Fibroblast of skin of left biceps (primary cell): ENCODE data around the gene ZIC4.

Experiments used
- DNase-seq, 2 experiments: peaks; one replicate each; pipeline ENCODE4 v3.0.0-alpha.2; 2013; ENCODE audit warnings: low read depth in 2 of 2

The ZIC4 gene

DNA sequence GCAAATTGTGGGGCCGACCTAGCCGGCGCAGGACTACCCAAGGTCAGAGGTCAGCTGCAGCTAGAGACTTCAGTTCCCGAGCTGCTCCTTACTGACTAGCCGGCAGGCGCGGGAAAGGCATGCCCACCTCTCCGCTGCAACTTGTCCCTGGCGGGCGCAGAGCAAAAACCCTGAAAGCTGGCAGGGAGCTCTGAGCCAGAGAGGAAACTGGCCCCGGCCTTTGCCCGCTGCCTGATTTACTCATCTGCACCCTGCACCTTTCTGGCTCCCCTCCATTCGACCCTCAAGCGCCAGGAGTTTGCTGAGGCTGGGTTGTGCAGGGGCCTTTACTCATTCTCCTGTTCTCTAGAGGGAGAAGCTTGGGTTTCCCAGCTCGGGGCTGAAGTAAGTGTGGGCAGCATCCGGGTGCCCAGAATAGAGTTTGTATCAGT lies 1.5 kb downstream of the ZIC4 start:
- DNase-seq, result no peak

DNA sequence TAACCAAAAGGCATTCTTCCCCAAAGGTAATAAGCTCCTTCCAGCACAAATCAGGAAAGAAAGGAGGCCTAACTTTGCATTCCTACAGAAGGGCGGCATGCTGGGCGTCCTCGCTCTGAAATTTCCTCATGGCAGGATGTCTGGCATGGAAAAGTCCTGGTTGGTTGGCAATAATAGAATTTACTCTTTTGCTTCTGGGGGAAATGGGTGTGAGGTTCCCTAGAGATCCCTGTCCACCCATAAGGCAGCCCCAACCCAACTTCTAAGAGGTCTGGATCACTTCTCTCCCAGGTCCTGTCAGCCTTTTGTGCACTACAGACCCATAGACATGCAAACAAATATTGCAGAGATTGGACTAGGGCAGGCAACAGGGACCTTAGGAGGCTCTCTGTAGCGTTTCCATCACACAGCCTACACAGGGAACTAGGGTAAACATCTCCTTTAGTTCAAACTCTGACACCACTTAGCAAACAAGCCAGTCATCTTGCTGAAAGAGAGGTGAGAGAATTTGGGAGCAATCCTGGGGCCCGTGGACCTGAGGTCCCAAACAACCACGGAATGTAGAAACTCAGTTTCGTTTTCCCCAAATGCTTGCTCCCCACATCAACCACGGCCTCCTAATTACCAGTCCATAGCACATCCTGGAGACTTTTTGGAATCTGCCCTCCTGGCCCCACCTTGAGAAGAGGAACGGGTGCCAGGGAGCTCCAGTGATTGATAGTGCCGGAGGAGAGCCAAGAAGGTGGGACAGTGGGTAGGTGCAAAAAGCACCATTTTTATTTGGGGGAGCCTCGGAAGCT lies 2.1 kb downstream of the ZIC4 start:
- no peak for DNase-seq

DNA sequence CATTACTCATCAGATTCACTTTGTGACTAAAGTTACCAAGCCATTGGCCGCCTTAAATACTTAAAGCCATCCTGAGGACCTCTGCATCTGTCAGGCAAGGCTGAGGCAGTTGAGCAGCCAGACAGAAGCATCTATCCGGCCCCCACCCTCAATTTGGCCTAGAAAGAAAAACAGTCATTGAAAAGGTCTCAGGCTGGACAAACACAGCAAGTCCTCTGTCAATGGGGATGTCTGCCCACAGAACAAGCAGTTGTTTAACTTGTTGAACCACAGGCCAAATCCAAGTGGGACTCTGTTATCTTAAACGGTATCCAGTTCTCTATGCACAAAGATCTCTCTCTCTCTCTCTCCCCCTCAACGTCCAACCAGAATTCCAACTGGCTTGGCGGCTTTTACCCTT lies 2.8 kb downstream of the ZIC4 start:
- no peak for DNase-seq

DNA sequence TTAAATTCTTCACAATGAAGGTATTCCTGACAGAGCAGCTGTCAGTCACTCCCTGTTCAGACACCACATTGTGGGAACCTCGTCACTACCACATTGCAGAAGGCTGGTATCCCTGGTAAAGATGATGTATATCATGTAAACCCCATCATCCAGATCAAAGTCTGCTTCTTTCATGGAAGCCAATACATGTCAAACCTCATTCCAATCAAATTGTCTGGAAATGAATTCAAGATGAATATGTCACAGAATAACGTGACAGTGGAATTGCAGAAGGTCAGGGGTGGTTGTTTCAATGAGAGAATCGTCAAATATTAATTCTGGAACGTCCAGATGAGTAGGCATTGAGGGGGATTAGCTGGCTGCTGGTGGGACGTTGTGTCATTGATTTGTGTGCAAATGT lies 4.2 kb downstream of the ZIC4 start:
- no peak for DNase-seq

DNA sequence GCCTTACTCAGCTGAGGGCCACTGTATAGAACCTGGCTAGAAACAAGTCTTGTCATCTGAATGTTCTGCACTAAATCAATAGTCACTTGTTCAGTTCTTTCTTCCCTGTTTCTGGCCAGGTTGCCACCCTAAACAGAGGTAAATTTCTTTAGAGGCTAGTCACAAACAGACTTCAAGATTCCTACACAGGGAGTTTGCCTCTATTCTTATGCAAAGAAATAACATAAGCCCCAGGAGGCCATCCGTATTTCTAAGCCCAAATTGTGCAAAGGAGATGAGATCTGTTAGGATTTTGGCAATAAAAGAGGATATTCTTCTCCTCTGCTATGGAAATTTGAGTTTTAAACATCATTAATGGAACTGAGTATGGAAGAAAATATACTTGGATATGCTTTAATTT lies 4.9 kb downstream of the ZIC4 start:
- no peak for DNase-seq

DNA sequence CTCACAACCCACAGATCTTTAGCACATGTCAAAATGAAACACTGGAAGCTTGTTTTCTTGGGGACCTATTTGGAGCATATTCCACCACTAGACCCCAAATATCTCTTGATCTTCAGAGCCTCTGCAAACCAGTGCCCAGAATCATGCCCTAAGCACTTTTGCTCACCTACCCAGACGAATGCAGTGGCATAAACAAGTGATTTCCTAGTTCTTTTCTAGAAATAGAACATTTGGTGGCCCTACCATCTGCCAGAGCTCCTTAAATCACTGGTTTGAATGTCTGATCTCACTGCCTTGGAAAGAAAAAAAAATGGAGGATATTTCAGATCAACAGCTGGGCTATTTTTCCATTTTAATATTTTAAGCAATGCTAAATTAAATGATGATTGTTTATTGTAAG lies 5.3 kb downstream of the ZIC4 start:
- no peak for DNase-seq

DNA sequence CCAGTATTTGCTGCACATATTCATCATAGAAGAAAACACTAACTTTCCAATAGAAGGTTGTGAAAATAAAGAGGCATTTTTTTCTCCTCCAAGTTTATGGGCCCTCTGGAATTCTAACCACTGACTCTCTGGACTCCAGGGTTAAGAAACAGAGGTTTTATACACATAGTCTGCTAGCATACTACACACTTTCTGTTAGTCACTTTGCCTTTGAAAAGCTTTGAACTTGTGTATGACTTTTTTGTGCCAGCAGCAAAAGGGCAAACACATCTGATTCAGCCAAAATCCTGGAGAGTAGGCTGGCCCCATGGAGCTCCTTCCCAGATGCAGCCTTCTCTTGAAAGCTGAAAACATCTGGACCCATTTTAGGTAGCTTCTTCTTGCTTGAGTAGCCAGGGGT lies 6.2 kb downstream of the ZIC4 start:
- DNase-seq, result no peak

DNA sequence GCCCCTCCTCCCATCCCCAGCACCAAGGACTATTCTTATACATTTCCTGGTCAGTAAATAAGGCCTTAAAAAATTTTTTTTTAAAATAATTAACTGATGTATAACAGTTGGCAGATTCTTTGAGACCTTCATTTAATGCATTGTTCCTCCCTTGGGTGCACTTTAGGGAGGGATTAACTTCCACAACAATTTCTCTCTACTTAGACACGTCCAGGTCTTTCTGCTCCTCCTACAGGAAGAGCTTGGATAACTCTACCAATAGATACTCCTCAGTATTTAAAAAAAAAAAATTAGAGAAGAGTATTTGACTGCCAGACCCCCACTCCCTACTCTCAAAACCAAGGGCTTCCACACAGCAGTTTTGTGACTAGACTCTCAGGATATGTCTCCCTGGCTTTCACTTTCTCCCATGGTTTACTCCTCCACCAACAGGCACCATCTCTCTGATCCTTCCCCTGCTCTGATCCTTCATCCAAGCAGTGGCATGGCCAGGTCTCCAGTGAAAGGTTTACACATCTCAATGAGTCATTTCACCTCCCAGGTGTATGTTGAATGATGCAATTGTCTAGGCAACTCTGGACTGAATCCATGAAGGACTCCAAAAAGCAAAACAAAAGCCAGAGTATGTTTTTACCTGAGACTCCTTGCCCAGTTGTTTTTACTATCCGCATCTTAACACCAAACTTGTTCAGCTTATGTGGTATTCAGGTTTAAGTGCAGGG lies 7.4 kb downstream of the ZIC4 start:
- DNase-seq, result no peak

DNA sequence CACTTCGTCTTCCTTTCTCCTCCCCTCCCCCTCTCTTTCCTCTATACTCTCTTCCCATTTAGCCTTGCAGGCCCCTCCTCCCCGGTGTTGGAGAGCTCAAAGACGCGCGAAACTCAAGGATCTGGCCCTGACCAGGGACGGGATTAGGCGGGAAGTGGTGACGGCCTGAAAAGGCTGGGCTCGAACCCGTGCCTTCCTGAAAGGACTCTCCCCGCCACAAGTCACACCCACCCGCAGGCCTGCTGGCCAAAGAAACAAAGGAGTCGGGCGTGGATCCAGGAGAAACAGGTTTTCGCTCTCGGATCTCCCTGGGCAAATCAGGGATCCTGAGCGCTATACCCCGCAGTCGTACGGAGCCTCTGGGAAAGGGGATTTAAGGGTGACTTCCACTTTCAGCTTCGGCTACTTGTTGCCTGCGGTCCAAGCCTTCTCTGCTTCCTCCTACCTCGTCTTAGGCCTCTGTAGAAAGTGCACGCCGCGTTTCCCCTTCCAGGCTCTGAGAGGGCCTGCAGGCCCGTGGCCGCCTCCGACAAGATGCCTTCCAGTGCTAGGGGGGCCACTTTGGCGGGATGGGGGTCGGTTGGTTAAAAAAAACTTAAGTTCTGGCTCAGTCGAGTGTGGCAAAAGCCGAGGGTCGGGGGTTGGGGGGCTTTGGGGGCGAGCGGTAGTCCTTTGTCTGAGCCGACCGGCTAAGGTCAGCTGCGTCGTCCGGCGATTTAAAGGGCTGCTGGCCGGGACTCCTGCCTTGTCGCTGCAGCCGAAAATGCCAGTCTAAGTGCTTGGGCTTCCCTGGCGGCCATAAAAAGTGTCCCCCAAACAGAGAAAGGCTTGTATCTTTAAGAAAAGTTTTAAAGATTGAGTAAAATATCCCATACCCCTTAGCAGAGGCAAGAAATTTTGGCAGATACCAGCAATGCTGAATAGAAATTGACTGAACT lies 8.2 kb downstream of the ZIC4 start:
- no peak for DNase-seq

DNA sequence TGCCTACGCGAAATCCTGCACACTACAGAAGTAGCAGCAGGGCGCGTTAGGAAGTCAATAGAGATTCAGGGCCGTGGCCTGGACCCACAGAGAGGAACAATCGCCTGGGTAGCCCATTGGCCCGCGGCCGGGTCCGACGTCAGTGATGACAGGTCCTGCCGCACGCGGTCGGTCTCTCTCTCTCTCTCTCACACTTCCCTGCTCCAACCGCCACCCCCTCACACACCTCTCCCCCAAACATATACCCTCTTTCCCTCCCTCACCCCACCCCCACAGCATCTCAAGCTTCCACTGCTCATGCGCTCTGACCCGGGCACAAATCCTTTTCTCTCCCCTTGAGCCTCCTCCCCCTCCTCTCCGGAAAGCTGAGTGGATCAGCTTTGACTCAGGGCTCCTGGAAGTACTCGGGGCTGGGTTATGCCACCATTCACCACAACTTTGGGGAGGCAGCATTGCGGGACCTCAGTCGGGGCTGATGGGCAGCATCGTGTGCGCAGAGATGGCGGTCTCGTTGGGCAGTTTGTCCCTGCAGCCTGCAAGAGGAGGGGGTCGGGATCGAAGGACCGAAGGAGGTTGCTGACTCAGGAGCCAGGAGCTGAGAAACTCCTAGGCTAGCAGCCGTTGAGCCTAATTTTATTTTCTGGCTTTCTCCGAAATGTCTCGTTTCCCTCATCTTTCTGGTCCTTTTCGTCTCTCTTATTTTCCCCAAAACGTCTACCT lies 9.0 kb downstream of the ZIC4 start:
- DNase-seq, result no peak

DNA sequence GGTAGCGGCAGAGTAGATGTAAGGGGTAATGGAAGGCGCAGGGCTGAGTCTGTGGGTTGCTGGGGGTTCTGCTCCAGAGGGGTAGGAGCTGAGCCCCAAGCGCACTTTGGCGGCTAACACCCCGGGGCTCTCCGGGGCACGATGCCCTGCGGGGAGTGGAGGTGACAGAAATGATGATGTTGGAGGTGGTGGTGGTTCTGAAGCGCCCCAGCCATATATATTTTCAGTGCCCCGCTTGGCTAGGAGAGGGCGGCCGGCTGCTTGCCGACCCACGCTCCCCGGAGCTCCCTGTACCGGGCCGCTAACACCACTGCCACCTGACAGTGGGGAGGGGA lies 9.7 kb downstream of the ZIC4 start:
- no peak for DNase-seq

DNA sequence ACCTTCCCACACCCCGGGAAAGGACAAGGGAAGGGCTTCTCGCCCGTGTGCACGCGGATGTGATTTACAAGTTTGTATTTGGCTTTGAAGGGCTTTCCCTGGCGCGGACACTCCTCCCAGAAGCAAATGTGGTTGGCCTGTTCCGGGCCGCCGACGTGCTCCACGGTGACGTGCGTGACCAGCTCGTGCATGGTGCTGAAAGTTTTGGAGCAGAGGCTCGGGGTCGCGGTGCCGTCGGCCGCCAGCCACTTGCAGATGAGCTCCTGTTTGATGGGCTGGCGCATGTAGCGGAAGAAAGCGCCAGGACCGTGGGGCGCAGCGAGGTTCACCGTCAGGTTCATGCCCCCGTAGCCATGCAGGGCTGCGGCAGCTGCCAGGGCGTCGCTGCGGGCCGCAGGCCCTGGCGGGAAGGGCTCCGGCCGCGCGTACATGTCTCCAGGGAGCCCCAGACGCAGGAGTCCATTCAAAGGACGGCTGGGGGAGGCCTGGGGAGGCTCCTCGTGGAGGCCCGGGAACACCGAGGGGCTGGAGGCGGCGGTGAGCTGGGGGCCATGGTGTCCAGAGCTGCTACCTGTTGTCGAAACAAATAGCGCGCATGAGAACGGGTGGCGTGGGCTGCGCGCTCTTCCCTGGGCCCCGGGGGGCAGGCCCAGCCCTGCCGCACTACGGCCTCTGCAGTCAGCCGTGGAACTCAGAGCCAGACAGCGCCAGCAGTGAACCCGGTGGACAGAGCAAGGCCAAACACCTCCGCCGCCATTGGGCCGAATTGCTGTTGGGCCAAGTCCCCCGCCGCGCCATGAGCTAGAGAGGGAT lies 10.2 kb downstream of the ZIC4 start:
- no peak for DNase-seq

DNA sequence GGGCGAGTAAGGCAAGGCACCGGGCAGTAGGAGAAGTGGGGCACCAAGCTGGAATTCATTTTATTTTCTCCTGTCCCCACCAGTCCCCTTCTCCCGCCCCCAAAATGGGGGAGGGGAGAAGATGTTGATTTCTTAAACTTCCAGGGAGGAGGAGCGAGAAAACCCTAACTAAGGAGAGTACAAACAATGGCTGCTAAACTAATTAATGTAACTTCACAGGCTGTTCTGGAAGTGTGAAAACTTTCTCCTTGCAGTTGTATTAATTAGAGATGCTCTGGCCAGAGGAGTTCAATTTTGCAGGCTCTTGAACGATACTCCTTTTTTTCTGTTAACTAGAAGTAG lies 11.5 kb downstream of the ZIC4 start:
- DNase-seq, result no peak

DNA sequence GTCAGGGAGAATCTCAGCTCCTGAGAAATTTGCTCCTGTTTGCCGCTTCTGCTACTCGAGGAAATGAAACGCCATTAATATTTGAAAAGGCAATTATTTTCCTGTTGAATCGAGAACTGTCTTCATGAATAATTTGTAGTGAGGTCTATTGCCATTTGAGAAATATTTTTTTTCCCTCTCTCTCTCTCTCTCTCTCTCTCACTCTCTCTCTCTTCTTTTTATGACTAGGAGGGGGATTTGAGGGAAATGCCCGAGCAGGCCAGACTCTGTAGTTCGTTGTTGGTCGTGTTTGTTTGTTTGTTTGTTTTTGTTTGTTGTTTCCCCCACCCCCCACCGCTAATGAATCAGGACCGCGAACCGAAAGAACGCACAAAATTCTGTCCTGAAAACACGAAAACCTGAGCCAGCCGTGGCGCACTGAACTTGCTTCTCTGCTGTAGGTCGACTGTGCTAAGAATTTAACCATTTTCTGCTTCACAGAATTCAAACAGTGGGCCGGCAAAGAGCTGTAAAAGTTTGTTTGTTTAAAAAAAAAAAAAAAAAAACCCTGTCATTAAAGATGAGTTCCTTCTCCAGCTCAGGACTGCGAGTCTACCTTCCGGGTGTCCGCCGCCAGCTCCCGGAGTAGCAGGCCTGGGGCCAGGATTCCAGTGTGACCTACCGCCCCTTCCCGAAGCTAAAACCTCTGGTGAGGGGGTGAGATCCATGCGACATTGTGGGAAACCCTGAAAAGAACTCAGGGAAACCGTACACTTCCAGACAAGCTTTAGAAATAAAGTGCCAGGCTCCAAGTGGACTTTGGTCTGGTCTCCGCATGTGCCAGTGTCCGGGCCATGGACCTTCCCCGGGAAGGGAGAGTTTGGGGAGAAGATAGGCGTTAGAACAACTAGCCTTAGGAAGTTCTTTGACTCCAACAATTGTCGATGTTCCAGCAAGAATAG lies 12.1 kb downstream of the ZIC4 start:
- no peak for DNase-seq

DNA sequence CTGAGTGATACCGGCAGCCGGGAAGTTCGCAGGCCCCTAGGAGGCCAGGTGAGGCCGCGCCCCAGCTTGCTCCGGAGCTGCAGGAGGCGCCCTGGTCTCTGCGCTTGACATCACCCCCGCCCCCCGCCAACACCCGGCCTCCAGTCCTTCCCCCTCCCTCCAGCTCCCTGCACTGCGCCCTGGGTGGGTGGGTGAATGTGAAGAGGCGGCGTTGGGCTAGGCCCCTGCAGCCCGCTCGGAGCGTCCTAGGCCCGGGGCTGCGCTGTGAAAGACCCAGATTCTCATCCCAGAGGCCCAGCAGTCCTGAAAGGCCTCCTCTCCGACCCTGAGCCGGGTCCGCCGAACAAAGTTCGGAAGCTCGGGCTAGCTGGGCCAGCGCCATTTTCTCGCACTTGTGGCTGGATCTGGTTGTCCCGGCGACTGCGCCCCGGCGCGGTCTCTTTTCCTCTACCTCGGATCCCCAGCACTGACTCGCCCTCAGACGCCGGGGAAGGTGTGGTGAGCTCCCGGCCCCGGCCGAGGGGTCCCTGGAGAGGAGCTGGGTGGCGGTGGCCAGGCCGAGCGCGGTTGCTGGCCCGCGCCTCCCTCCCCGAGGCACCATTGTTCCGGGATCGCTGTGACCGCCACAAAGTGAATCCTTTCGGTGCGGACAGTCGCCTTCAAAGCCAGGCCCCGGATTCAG lies 12.9 kb downstream of the ZIC4 start:
- peak in 1 of 2 experiments; percentile 35 for DNase-seq

DNA sequence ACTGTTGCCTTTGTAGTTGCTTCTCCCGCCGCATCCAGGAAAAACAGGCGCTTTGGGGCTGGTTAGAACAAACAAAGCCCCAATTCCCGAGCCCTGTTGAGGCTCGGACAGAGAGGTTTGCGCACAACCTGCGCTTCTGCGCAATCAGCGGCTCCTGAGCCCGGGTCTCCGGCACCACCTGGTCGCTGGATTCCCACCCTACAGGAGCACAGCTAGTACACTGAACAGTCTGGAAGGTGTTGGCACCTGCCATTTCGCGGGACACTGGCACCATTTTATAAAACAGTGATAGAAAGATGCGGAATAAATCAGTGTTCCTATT lies 13.8 kb downstream of the ZIC4 start:
- no peak for DNase-seq

DNA sequence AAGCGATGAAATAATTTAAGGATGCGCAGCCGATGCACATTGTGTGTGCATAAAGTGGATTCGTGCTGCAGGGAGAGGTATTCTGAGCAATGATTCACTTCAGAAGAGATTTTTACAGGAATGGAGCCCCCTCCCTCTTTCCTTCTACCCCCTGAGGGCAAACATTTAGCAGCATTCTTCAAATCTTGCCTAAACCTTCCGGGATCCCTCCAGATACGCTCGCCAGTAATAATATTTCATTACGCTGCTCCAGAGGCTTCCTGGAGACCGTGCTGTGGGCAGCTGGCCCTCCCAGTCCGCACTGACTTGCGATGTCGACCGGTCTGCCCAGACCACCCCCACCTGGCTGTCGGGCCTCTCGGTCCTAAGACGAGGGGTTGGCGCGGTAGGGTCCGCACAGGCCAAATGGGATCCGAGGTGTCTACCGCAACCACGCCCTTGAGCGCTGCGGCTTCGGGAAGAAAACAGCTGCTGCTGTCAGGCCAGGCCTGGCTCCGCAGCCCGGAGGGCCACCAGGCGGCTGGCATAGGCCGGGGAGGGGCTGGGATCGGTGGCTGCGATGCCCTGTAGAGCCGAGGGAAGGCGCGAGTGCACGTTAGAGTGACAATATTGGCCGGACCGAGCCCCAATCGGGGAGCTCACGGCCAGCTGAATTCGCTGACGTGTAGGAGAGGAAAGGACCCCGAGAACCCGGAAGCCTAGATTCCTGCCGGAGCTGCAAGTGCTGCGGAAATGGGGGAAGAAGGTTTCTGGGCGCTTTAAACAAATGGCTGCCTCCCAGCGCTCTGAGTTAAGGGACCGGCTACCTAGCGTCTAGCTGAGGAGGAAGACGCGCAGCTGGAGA lies 14.3 kb downstream of the ZIC4 start:
- peak; percentile 56 to 62 for DNase-seq
